GM18505 (cell line): ENCODE results near the gene APIP.

Source experiments
- ATAC-seq: cut with Tn5 transposase; IDR thresholded peaks from one replicate; pipeline ENCODE4 v1.9.1; 2021; ENCODE audit not compliant: unreplicated experiment
- POLR2A ChIP-seq: IDR thresholded peaks from 4 replicates; pipeline ENCODE4 v1.6.1; 2011; ENCODE audit warnings: borderline replicate concordance; ENCODE audit not compliant: insufficient read depth, insufficient read length; ENCODE audit errors: extremely low read depth

Gene APIP

DNA sequence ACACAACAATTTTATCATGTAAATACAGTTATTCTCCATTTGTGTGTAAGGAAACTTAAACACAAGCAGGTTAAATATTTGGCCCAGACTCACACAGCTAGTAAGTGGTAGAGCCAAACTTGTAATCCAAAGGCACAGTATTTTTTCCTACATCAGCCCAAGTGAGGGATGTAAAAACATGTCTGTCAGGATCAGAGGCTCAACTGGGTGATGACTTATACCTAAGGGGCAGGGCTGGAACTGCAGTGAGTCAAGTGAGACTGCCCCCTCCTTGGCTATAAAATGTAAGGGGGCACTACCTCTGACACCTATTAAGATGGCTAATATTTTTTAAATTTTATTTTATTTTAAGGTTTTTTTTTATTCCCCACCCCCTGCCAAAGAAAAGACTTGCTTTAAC is 82.6 kb downstream of the APIP start:
- no peak for TF ChIP-seq POLR2A
- no peak for ATAC-seq
